Neural cell (in vitro differentiated cells): ENCODE results near the gene SUSD6. TPM values are rescaled to one million over a fixed set of nuclear protein-coding genes. Genes with fewer than 3 reads are reported as not detected.

ENCODE experiments used
- H2AFZ ChIP-seq: fragments of 200-600, 300-800 bp; sonication (generic), shearing (Covaris generic); 2 replicates; pipeline ENCODE4 v1.6.0; 2014; ENCODE audit warnings: low read depth, mild to moderate bottlenecking, antibody characterized with exemption, low read length, moderate library complexity
- H3F3A ChIP-seq: fragments of 200-600 bp; shearing (Covaris generic); 2 replicates; pipeline ENCODE4 v1.6.1; 2016; ENCODE audit warnings: mild to moderate bottlenecking, moderate library complexity, mixed read lengths, antibody characterized with exemption, low read length; ENCODE audit not compliant: insufficient read depth, poor library complexity, severe bottlenecking
- H3K27ac ChIP-seq: fragments of 200-600, 300-800 bp; sonication (generic), shearing (Covaris generic); 2 replicates; pipeline ENCODE4 v1.5.1; 2014; ENCODE audit warnings: mild to moderate bottlenecking, low read length, moderate library complexity
- H3K27me3 ChIP-seq: fragments of 300-800, 200-600 bp; sonication (generic), shearing (Covaris generic); 2 replicates; pipeline ENCODE4 v1.6.0; 2014; ENCODE audit warnings: mild to moderate bottlenecking, low read depth, low read length, moderate library complexity; ENCODE audit not compliant: insufficient read depth
- H3K36me3 ChIP-seq: fragments of 300-800, 200-600 bp; sonication (generic), shearing (Covaris generic); 2 replicates; pipeline ENCODE4 v1.5.1; 2014; ENCODE audit warnings: mild to moderate bottlenecking, antibody characterized with exemption, low read length, moderate library complexity; ENCODE audit not compliant: insufficient read depth
- H3K4me2 ChIP-seq: fragments of 300-800, 200-600 bp; sonication (generic), shearing (Covaris generic); 2 replicates; pipeline ENCODE4 v1.6.0; 2014; ENCODE audit warnings: mild to moderate bottlenecking, low read length
- H3K4me3 ChIP-seq: fragments of 300-800, 200-600 bp; sonication (generic), shearing (Covaris generic); 2 replicates; pipeline ENCODE4 v1.5.1; 2014; ENCODE audit warnings: mild to moderate bottlenecking, low read length, moderate library complexity
- H3K79me2 ChIP-seq: fragments of 200-600 bp; shearing (Covaris generic); replicated peaks from 2 replicates; pipeline ENCODE4 v1.6.0; 2014; ENCODE audit warnings: mild to moderate bottlenecking, low read length, moderate library complexity; ENCODE audit not compliant: insufficient read depth
- H3K9ac ChIP-seq: fragments of 300-800, 200-600 bp; sonication (generic), shearing (Covaris generic); 2 replicates; pipeline ENCODE4 v1.6.1; 2016; ENCODE audit warnings: mild to moderate bottlenecking, low read length, mixed read lengths
- H3K9me2 ChIP-seq: fragments of 200-600 bp; shearing (Covaris generic); 2 replicates; pipeline ENCODE4 v1.6.1; 2016; ENCODE audit warnings: mild to moderate bottlenecking, low read length, mixed read lengths; ENCODE audit not compliant: insufficient read depth
- H3K9me3 ChIP-seq: fragments of 200-600, 300-800 bp; sonication (generic), shearing (Covaris generic); 2 replicates; pipeline ENCODE4 v1.6.1; 2016; ENCODE audit warnings: mild to moderate bottlenecking, mixed run types, low read length, moderate library complexity, mixed read lengths
- H4K20me1 ChIP-seq: fragments of 200-600 bp; shearing (Covaris generic); 2 replicates; pipeline ENCODE4 v1.6.1; 2016; ENCODE audit warnings: mild to moderate bottlenecking, mixed run types; ENCODE audit not compliant: insufficient read depth
- CTCF ChIP-seq: fragments of 450-650 bp; IDR thresholded peaks from 2 replicates; pipeline ENCODE4 v1.5.1; 2014; ENCODE audit warnings: antibody characterized with exemption, mild to moderate bottlenecking, moderate library complexity; ENCODE audit not compliant: poor library complexity, severe bottlenecking
- EP300 ChIP-seq: fragments of 450-650 bp; conservative IDR thresholded peaks from 2 replicates; pipeline ENCODE4 v1.6.1; 2014; ENCODE audit warnings: antibody characterized with exemption, mild to moderate bottlenecking, moderate library complexity; ENCODE audit not compliant: poor library complexity, severe bottlenecking
- EZH2 ChIP-seq: fragments of 200-600, 300-800 bp; shearing (Covaris generic), sonication (generic); IDR thresholded peaks from 2 replicates; pipeline ENCODE4 v1.6.1; 2014; ENCODE audit warnings: antibody characterized with exemption, low read length, borderline replicate concordance, mild to moderate bottlenecking; ENCODE audit not compliant: insufficient read depth, poor library complexity, severe bottlenecking
- MXI1 ChIP-seq: fragments of 450-650 bp; conservative IDR thresholded peaks from 2 replicates; pipeline ENCODE4 v1.6.1; 2014; ENCODE audit warnings: antibody characterized with exemption, mild to moderate bottlenecking; ENCODE audit not compliant: poor library complexity, severe bottlenecking
- POLR2AphosphoS5 ChIP-seq: IDR thresholded peaks from 2 replicates; pipeline ENCODE4 v1.6.1; 2012
- RAD21 ChIP-seq: fragments of 450-650 bp; conservative IDR thresholded peaks from 2 replicates; pipeline ENCODE4 v1.6.1; 2014; ENCODE audit warnings: antibody characterized with exemption, mild to moderate bottlenecking, moderate library complexity
- REST ChIP-seq: IDR thresholded peaks from 2 replicates; pipeline ENCODE4 v1.6.1; 2012; ENCODE audit warnings: borderline replicate concordance
- SMC3 ChIP-seq: fragments of 450-650 bp; conservative IDR thresholded peaks from 2 replicates; pipeline ENCODE4 v1.6.1; 2014; ENCODE audit warnings: antibody characterized with exemption, mild to moderate bottlenecking, moderate library complexity; ENCODE audit not compliant: poor library complexity
- TAF1 ChIP-seq: IDR thresholded peaks from 2 replicates; pipeline ENCODE4 v1.6.1; 2012; ENCODE audit warnings: low read depth
- polyA plus RNA-seq: library from polyadenylated mRNA; depleted of rRNA; stranded (reverse); fragments of >200 nt; gene quantifications from 2 replicates; pipeline ENCODE4 v1.2.3, GENCODE V29; 2014

SUSD6 gene
- polyA plus RNA-seq, 1 donor from 2014 or later = 5.1 TPM

GRCh38 chr14:69574263-69574953 is 37.0 kb upstream of the SUSD6 start, which contains the start of gene CCDC177:
CCDC177 (minus strand) TSS chr14:69574871; CDS start chr14:69573622, 1,249 bp downstream.
- Histone ChIP-seq H3K79me2 (no peaks in the 10 kb centered on the region), H2AFZ (peak within 1 kb of the TSS; percentile 66), H3F3A (no peaks in the 10 kb centered on the region), H3K27me3 (no peaks in the 10 kb centered on the region), H3K4me3 (peak within 1 kb of the TSS; percentile 84), H3K9me3 (peaks cover 7% of the 10 kb centered on the region), H3K4me2 (peak within 1 kb of the TSS; percentile 36), H4K20me1 (no peaks in the 10 kb centered on the region), H3K9me2 (no peaks in the 10 kb centered on the region), H3K27ac (peak within 1 kb of the TSS; percentile 89), H3K36me3 (no peaks in the 10 kb centered on the region), H3K9ac (peak within 1 kb of the TSS; percentile 91)
- TF ChIP-seq RAD21 (peak; percentile 90), SMC3 (peak; percentile 99), EP300 (peak; percentile 12), REST (peak; percentile 69), MXI1 (peak; percentile 74), TAF1 (peak; percentile 48), EZH2 (no peak), POLR2AphosphoS5 (peak; percentile 82), CTCF (peak; percentile 94)

- peak overlapping the region; percentile 84 for H3K4me3 ChIP-seq
- no peaks in the 10 kb centered on the region for H3K27me3 ChIP-seq
- no peaks in the 10 kb centered on the region for H3K36me3 ChIP-seq
- TF ChIP-seq TAF1 (no peak), CTCF (peak; percentile 41)
- no peak overlapping the region for H2AFZ ChIP-seq
- no peaks in the 10 kb centered on the region for H3K79me2 ChIP-seq
- peak overlapping the region; percentile 91 for H3K9ac ChIP-seq
- H4K20me1 ChIP-seq = no peaks in the 10 kb centered on the region
- H3K27ac ChIP-seq = peak overlapping the region; percentile 89
- no peaks in the 10 kb centered on the region for H3K9me2 ChIP-seq
- H3K9me3 ChIP-seq = peaks cover 7% of the 10 kb centered on the region
- no peaks in the 10 kb centered on the region for H3F3A ChIP-seq
- H3K4me2 ChIP-seq = no peak overlapping the region
Observed at GRCh38 chr14:69574954-69575295, 36.5 kb upstream of the SUSD6 start.
